GM12872 (cell line): ENCODE data around the gene RBBP8.

Experiments
- CTCF ChIP-seq: IDR thresholded peaks from 3 replicates; pipeline ENCODE4 v1.5.1; 2011; ENCODE audit warnings: low read depth, mild to moderate bottlenecking, low read length, moderate library complexity; ENCODE audit not compliant: insufficient read depth

Gene RBBP8

DNA sequence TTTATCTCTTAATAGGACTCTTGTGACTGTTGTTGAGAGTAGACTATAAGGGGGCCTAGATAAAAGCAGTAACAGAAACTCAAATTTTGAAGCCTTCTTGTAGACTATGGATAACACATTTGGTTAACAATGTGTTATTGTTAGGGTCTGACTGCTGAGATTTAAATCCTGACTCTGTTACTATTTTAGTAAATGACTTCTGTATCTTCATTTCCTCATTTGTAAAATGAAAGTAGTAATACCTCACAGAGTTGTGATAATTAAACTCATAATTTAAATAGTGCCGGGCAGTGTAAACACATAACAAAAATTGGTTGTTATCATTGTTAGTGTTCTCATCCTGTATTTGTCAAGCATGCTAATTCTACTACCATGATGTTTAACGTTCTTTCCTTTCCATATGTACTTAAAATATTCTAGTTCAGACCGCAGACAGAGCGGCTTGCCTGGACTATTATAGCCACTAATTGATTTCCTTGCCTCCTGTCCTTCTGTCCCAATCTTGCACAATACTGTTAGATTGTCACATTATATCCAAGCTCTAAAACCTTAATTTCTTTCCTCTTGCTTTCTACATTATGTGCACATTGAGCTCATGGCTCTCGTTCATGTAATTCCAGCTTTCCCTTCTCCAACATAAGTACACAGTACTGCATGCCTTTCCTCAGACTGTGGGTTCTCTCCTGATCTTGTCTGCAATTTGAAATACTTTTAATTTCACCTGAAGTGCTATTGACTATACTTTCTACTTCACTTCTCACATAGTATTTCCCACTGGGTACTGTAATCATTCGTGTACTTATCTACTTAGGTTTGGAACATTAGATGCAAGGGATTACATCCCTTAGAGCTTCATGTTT, 48.4 kb downstream of the RBBP8 start:
- no peak for TF ChIP-seq CTCF

DNA sequence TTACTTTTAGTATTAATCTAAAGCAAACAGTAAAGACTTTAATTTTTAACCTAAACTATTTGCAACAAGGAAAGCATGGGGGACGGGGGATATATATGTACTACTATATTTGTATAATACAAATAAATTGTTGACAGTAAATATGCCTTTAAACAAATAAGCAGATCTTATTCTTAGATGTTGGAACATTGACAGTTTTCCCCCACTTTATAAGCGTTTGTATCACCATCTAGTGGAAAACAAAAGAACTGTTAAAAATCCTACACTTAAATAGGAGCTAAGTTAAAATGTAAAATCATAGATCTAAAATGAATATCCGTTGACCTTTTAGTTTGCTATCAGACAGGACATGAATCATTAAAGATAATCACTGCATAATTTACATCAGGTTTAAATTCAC, 50.0 kb downstream of the RBBP8 start:
- TF ChIP-seq CTCF, result peak; percentile 29; the same call in 1 of the 3 replicates

DNA sequence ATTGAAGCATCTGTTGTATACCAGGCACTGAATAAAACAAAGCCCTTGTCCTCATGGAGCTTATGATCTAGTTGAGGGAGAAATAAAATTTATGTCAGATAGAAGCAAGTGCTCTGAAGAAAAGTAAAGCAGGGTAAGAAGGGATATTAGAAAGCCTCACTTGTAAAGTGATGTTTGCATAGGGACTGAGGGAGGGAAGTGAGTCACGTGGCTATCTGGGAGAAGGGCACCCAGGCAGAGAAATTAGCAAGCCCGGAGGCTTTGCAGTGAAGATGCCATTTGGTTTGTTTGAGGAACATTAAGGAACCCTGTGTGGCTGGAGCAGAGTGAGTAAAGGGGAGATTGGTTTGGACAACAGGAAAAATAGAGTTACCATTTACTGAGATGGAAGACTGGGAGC, 52.1 kb downstream of the RBBP8 start:
- TF ChIP-seq CTCF, result no peak

DNA sequence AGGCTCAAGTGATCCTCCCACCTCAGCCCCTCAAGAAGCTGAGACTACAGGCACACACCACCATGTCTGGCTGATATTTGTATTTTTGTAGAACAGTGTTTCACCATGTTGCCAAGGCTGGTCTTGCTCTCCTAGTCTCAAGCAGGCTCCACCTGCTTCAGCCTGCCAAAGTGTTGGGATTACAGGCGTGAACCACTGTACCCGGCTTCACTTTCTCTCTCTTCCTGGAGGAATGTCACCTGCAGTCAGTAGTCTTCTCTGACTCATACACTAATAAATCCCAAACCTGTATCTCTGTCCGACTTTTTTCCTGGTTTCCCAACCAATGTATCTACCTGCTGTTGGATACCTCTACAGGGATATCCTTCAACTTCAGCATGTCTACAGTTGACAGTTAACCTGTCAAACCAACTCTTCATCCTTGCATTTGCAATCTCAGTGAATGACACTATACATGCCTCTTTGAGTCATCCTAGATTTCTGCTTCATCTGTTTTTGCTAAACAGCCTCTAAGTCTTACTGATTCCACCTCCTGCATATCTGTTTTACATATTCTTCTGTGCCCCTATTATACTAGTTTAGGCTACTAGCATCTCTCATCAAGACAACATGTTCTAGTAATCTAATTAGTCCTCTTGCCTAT, 54.5 kb downstream of the RBBP8 start:
- no peak for TF ChIP-seq CTCF

DNA sequence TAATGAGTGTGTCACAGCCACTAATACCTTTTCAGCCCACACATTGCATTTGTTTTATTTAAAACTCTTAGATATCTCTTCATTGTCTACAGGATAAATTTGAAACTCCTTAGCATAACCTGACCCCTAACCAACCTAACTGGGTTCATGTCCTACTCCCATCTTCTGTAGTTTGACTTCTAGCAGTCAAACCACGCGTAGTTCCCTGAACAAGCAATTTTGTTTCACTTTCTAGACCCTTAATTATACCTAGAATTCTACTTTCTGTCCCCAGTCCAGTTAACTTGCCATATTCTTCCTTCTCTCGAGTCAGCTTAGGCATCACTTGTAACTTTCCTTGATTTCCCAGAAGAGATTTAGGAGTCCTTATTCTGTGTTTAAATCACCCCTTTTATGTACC, 55.1 kb downstream of the RBBP8 start:
- no peak for TF ChIP-seq CTCF

- no peak for TF ChIP-seq CTCF
Measured at GRCh38 chr18:22998344-22998743, 65.2 kb downstream of the RBBP8 start.

GRCh38 chr18:22999212-22999611, 66.1 kb downstream of the RBBP8 start:
- no peak for TF ChIP-seq CTCF
